H1 (cell line): Measurements from ENCODE around the gene SPC25. TPM values are rescaled to one million over a fixed set of nuclear protein-coding genes. Genes with fewer than 3 reads are reported as not detected.

Experiments used
- POU5F1 ChIP-seq: IDR thresholded peaks from 2 replicates; pipeline ENCODE4 v1.6.1; 2011; ENCODE audit warnings: low read depth, mild to moderate bottlenecking, low read length, moderate library complexity
- polyA plus RNA-seq, 7 experiments: library from polyadenylated mRNA; depleted of rRNA in 3 of 7; stranded (reverse) in 5 of 7; unstranded in 2 of 7; fragments of >200 nt in 5 of 7; fragments of 200-250 nt in 2 of 7; gene quantifications; 1 replicate in 5 of 7; 2 replicates in 1 of 7; 4 replicates in 1 of 7; pipeline versions ENCODE4 v1.2.1 to v1.2.3, GENCODE V29; 2011 to 2013; ENCODE audit warnings: missing spikeins in 2 of 7, mixed read lengths in 2 of 7
- total RNA-seq: library from RNA; stranded (reverse); fragmentation: NEBNext Ultra II Directional; extraction: Animal tissue kit (Norgen Biotek cat#: 25700); gene quantifications from 2 replicates; pipeline ENCODE4 v1.2.1, GENCODE V29; 2021

SPC25 gene
- total and polyA plus RNA-seq, 2 of the 8 experiments (the other 6 are each of a cell fraction or from before 2014, with no cell fraction given), result 21.0 to 34.7 TPM

GRCh38 chr2:168851674-168852320 lies 38.4 kb downstream of the SPC25 start (continued):
- TF ChIP-seq POU5F1, result no peak
